ENCODE data around the gene WSCD1. TPM values are rescaled to one million over a fixed set of nuclear protein-coding genes. Genes with fewer than 3 reads are reported as not detected.

Gene WSCD1
- total and polyA plus RNA-seq, 12 donors = 2.1 to 17.9 (median 8.7) TPM

- no peak for DNase-seq
- Histone ChIP-seq H3K27me3 (no peaks in the 10 kb centered on the region), H3K27ac (no peak overlapping the region), H3K36me3 (replicated peaks in 1 of 2) (no peaks in the 10 kb centered on the region), H3K4me1 (replicated peaks in 1 of 2) (no peaks in the 10 kb centered on the region), H3K9me3 (replicated peaks in 1 of 3) (no peaks in the 10 kb centered on the region), H3K4me3 (no peak overlapping the region)
- WGBS, 4 donors = 80 to 88% (median 82%) methylated on average over 3 of the region's 3 CpGs
- intact Hi-C loops (cut with DNase I) = no loop called here
- TF ChIP-seq POLR2A (IDR thresholded peaks at IDR 0.05) = no peak
- TF ChIP-seq CTCF (IDR thresholded peaks at IDR 0.05) = no peak
Observed at GRCh38 chr17:6047966-6048365, 22.2 kb upstream of the WSCD1 start.

GRCh38 chr17:6048486-6048885 lies 21.7 kb upstream of the WSCD1 start:
- WGBS, 4 donors = 83 to 91% (median 87%) methylated on average over 5 of the region's 5 CpGs
- DNase-seq = no peak
- no peaks in the 10 kb centered on the region for H3K9me3 ChIP-seq (replicated peaks in 1 of 3)
- no peaks in the 10 kb centered on the region for H3K27me3 ChIP-seq
- no peak for TF ChIP-seq CTCF (IDR thresholded peaks at IDR 0.05)
- TF ChIP-seq POLR2A (IDR thresholded peaks at IDR 0.05) = no peak
- no peak overlapping the region for H3K27ac ChIP-seq
- H3K4me3 ChIP-seq = no peak overlapping the region
- intact Hi-C loops (cut with DNase I) = no loop called here
- no peaks in the 10 kb centered on the region for H3K36me3 ChIP-seq (replicated peaks in 1 of 2)
- H3K4me1 ChIP-seq (replicated peaks in 1 of 2) = no peaks in the 10 kb centered on the region

- Histone ChIP-seq H3K9me3 (replicated peaks in 1 of 3) (no peaks in the 10 kb centered on the region), H3K36me3 (replicated peaks in 1 of 2) (no peaks in the 10 kb centered on the region), H3K4me1 (replicated peaks in 1 of 2) (no peaks in the 10 kb centered on the region), H3K4me3 (no peak overlapping the region), H3K27ac (no peak overlapping the region), H3K27me3 (no peaks in the 10 kb centered on the region)
- no peak for DNase-seq
- WGBS, 4 donors = 62 to 72% (median 68%) methylated on average over 3 of the region's 3 CpGs
- TF ChIP-seq POLR2A (IDR thresholded peaks at IDR 0.05) (no peak), CTCF (IDR thresholded peaks at IDR 0.05) (no peak)
- intact Hi-C loops (cut with DNase I) = no loop called here
Observed at GRCh38 chr17:6052926-6053325, 17.3 kb upstream of the WSCD1 start.

GRCh38 chr17:6054372-6054771 lies 15.8 kb upstream of the WSCD1 start:
- no peak for DNase-seq
- intact Hi-C loops (cut with DNase I) = no loop called here
- 67 to 97% (median 85%) methylated on average over 2 to 3 of the region's 3 CpGs for WGBS, 4 donors
- Histone ChIP-seq H3K36me3 (replicated peaks in 1 of 2) (no peaks in the 10 kb centered on the region), H3K27me3 (no peaks in the 10 kb centered on the region), H3K9me3 (replicated peaks in 1 of 3) (no peaks in the 10 kb centered on the region), H3K4me3 (no peak overlapping the region), H3K4me1 (replicated peaks in 1 of 2) (no peaks in the 10 kb centered on the region), H3K27ac (no peak overlapping the region)
- TF ChIP-seq CTCF (IDR thresholded peaks at IDR 0.05) (no peak), POLR2A (IDR thresholded peaks at IDR 0.05) (no peak)

Data from adrenal gland (tissue), 12 donors.